HepG2 (cell line): Measurements from ENCODE around the gene WDR91. TPM values are rescaled to one million over a fixed set of nuclear protein-coding genes. Genes with fewer than 3 reads are reported as not detected.

Experiments used
- ATAC-seq: fragments of 200-7000 bp; cut with Tn5 transposase; 3 replicates; pipeline ENCODE4 v1.9.1; 2020; ENCODE audit warnings: mild to moderate bottlenecking, moderate library complexity
- BruUV-seq: library from RNA; stranded (reverse); fragments of 400-500 nt; replicated peaks from 2 replicates; lab custom pipeline; 2021; lab: Mats Ljungman, UMichigan
- CTCF ChIA-PET: fragments of 300-600 bp; formaldehyde crosslinking; extraction: SDS; loops from one replicate; lab custom pipeline; 2021; ENCODE audit warnings: low total read pairs, inconsistent platforms, low intra/inter-chr PET ratio; lab: Yijun Ruan, JAX
- POLR2A ChIA-PET: fragments of 350-600 bp; sonication (Branson Sonifier 250); formaldehyde crosslinking; loops from one replicate; lab custom pipeline; 2020; ENCODE audit warnings: antibody characterized with exemption, inconsistent platforms; lab: Yijun Ruan, JAX
- DNase-seq: peaks from one replicate; pipeline ENCODE4 v3.0.0-alpha.2; 2015; ENCODE audit warnings: low spot score
- FAIRE-seq: peaks from 3 replicates; lab custom pipeline; 2011; peaks lifted over from hg19 to GRCh38; lab: Jason Lieb, UNC
- H2AFZ ChIP-seq: one replicate; pipeline ENCODE4 v1.6.1; 2011; ENCODE audit warnings: low read length, inconsistent platforms
- H3K27ac ChIP-seq: fragments of 300-600 bp; 3 replicates; pipeline ENCODE4 v1.8.0; 2011; ENCODE audit warnings: mixed run types, mild to moderate bottlenecking, mixed read lengths, low read length, inconsistent platforms; ENCODE audit not compliant: insufficient read depth; ENCODE audit errors: extremely low read length
- H3K27me3 ChIP-seq, 2 experiments: fragments of 200-600 bp in 1 of 2; 2 replicates in 1 of 2; 3 replicates in 1 of 2; pipeline versions ENCODE4 v1.6.0 to v1.8.0; 2011; ENCODE audit warnings: low read length in 2 of 2, mild to moderate bottlenecking in 2 of 2, moderate library complexity in 2 of 2, inconsistent platforms in 1 of 2; ENCODE audit not compliant: insufficient read depth in 2 of 2, control insufficient read depth in 1 of 2
- H3K36me3 ChIP-seq, 2 experiments: fragments of 200-600 bp in 1 of 2; replicated peaks in 1 of 2; 2 replicates in 1 of 2; 3 replicates in 1 of 2; pipeline versions ENCODE4 v1.5.1 to v1.8.0; 2011; ENCODE audit warnings: low read length in 2 of 2, inconsistent platforms in 1 of 2; ENCODE audit not compliant: insufficient read depth in 2 of 2, control insufficient read depth in 1 of 2
- H3K4me1 ChIP-seq: 2 replicates; pipeline ENCODE4 v1.5.1; 2012; ENCODE audit warnings: low read length, inconsistent platforms; ENCODE audit not compliant: insufficient read depth
- H3K4me2 ChIP-seq: 2 replicates; pipeline ENCODE4 v1.6.0; 2011; ENCODE audit warnings: low read depth, low read length, inconsistent platforms
- H3K4me3 ChIP-seq, 3 experiments: fragments of 200-600 bp in 1 of 3; sonication (generic), shearing (Covaris generic) in 1 of 3; replicated peaks in 1 of 3; 2 replicates each; pipeline ENCODE4 v1.5.1; 2011 to 2016; ENCODE audit warnings: low read length in 3 of 3, inconsistent platforms in 2 of 3, low read depth in 2 of 3, mild to moderate bottlenecking in 2 of 3, control low read depth in 1 of 3, mixed read lengths in 1 of 3; ENCODE audit not compliant: insufficient read depth in 1 of 3
- H3K79me2 ChIP-seq: one replicate; pipeline ENCODE4 v1.6.1; 2011; ENCODE audit warnings: low read length, inconsistent platforms; ENCODE audit not compliant: insufficient read depth
- H3K9ac ChIP-seq: 2 replicates; pipeline ENCODE4 v1.6.0; 2011; ENCODE audit warnings: mild to moderate bottlenecking, low read depth, low read length, inconsistent platforms; ENCODE audit not compliant: insufficient read depth
- H3K9me3 ChIP-seq: 2 replicates; pipeline ENCODE4 v1.5.1; 2012; ENCODE audit warnings: mild to moderate bottlenecking, low read length
- H4K20me1 ChIP-seq: 2 replicates; pipeline ENCODE4 v1.6.0; 2011; ENCODE audit warnings: inconsistent platforms, mild to moderate bottlenecking, low read length, moderate library complexity; ENCODE audit not compliant: insufficient read depth
- CTCF ChIP-seq: sonication (generic); formaldehyde crosslinking; IDR thresholded peaks from 2 replicates; pipeline ENCODE4 v1.5.0; 2020; ENCODE audit warnings: mild to moderate bottlenecking, missing genetic modification reagents, moderate library complexity
- DNMT3B ChIP-seq: conservative IDR thresholded peaks from 2 replicates; pipeline ENCODE4 v1.6.1; 2016; ENCODE audit warnings: missing biosample characterization, control low read depth
- GMEB2 ChIP-seq: IDR thresholded peaks from 2 replicates; pipeline ENCODE4 v1.6.1; 2016; ENCODE audit warnings: missing biosample characterization, missing genetic modification reagents, low read depth
- KLF12 ChIP-seq: sonication (generic); formaldehyde crosslinking; IDR thresholded peaks from 2 replicates; pipeline ENCODE4 v1.4.0; 2020; ENCODE audit warnings: missing genetic modification reagents, borderline replicate concordance
- KLF6 ChIP-seq: IDR thresholded peaks from 2 replicates; pipeline ENCODE4 v1.8.0; 2016; ENCODE audit warnings: missing biosample characterization, missing genetic modification reagents
- PHF20 ChIP-seq: sonication (generic); formaldehyde crosslinking; IDR thresholded peaks from 2 replicates; pipeline ENCODE4 v1.5.0; 2020; ENCODE audit warnings: mild to moderate bottlenecking, missing genetic modification reagents
- PRDM15 ChIP-seq: sonication (generic); formaldehyde crosslinking; IDR thresholded peaks from 2 replicates; pipeline ENCODE4 v1.4.0; 2020; ENCODE audit warnings: missing genetic modification reagents
- SNAI1 ChIP-seq: sonication (generic); formaldehyde crosslinking; IDR thresholded peaks from 2 replicates; pipeline ENCODE4 v1.5.0; 2020; ENCODE audit warnings: mild to moderate bottlenecking, missing genetic modification reagents, borderline replicate concordance
- SUZ12 ChIP-seq: fragments of 150-350 bp; IDR thresholded peaks from 2 replicates; pipeline ENCODE4 v1.6.1; 2014; ENCODE audit warnings: low read depth, low read length
- XRCC5 ChIP-seq: fragments of 200-400 bp; formaldehyde crosslinking; optimal IDR thresholded peaks from 2 replicates; pipeline ENCODE3; 2017; ENCODE audit warnings: mild to moderate bottlenecking, low read length
- ZNF138 ChIP-seq: sonication (generic); formaldehyde crosslinking; IDR thresholded peaks from 2 replicates; pipeline ENCODE4 v1.5.0; 2020; ENCODE audit warnings: mild to moderate bottlenecking, low read depth, missing genetic modification reagents
- ZNF562 ChIP-seq: sonication (generic); formaldehyde crosslinking; IDR thresholded peaks from 2 replicates; pipeline ENCODE4 v1.8.0; 2022; ENCODE audit warnings: missing genetic modification reagents, borderline replicate concordance
- ZNF564 ChIP-seq: sonication (generic); formaldehyde crosslinking; IDR thresholded peaks from 2 replicates; pipeline ENCODE4 v1.8.1; 2023; ENCODE audit warnings: mild to moderate bottlenecking, missing genetic modification reagents
- ZNF615 ChIP-seq: sonication (generic); formaldehyde crosslinking; IDR thresholded peaks from 2 replicates; pipeline ENCODE4 v1.5.0; 2020; ENCODE audit warnings: mild to moderate bottlenecking, missing genetic modification reagents, borderline replicate concordance
- ZNF775 ChIP-seq: sonication (generic); formaldehyde crosslinking; IDR thresholded peaks from 2 replicates; pipeline ENCODE4 v1.4.0; 2020; ENCODE audit warnings: missing genetic modification reagents, mild to moderate bottlenecking, moderate library complexity, borderline replicate concordance
- WGBS: methylation state at CpG from one replicate; pipeline ENCODE4 v1.1.6; 2017; ENCODE audit warnings: low lambda C conversion rate; 5-methylcytosine and 5-hydroxymethylcytosine counted together
- in situ Hi-C: cut with HindIII; loops from 2 replicates; pipeline ENCODE4 v1.10.0; 2017; ENCODE audit warnings: low pct_unique_long_range_greater_than_20kb; ENCODE audit not compliant: extremely low pct_ligation_motif_present
- intact Hi-C: fragments of 100-400 bp; cut with micrococcal nuclease; formaldehyde crosslinking; loops from one replicate; pipeline ENCODE4 v1.10.0; 2022; ENCODE audit not compliant: unreplicated experiment
- polyA plus RNA-seq, 8 experiments: library from polyadenylated mRNA; depleted of rRNA in 3 of 8; stranded (reverse) in 7 of 8; unstranded in 1 of 8; fragments of >200 nt; fragmentation: Illumina TruSeq in 4 of 8; extraction: Trizol in 4 of 8; gene quantifications; 2 replicates each; pipeline versions ENCODE4 v1.2.1 to v1.2.3, GENCODE V29; 2011 to 2016; ENCODE audit warnings: low read depth in 4 of 8, missing spikeins in 1 of 8, mixed read lengths in 1 of 8; ENCODE audit not compliant: insufficient read depth in 1 of 8
- total RNA-seq, 5 experiments: library from RNA; depleted of rRNA; stranded (reverse); fragments of >200 nt; fragmentation: Illumina TruSeq; extraction: Trizol; gene quantifications; 2 replicates each; pipeline ENCODE4 v1.2.3, GENCODE V29; 2016; ENCODE audit warnings: low read depth in 1 of 5

Gene WDR91
- total and polyA plus RNA-seq, 2 of the 13 experiments (the other 11 are each of a cell fraction or from before 2014, with no cell fraction given) = 11.6 to 12.1 TPM

- BruUV-seq = no TSS peak
- H2AFZ ChIP-seq = no peak overlapping the region
- no peak for FAIRE-seq
- in situ Hi-C loops = no loop called here
- no peaks in the 10 kb centered on the region for H3K27me3 ChIP-seq
- peak; percentile 69 for ATAC-seq
- intact Hi-C loops = no loop called here
- peaks cover 31% of the 10 kb centered on the region for H3K4me1 ChIP-seq
- no peak for DNase-seq
- H3K9me3 ChIP-seq = no peaks in the 10 kb centered on the region
- H4K20me1 ChIP-seq = no peaks in the 10 kb centered on the region
- H3K9ac ChIP-seq = no peak overlapping the region
- no peak overlapping the region for H3K4me3 ChIP-seq
- POLR2A ChIA-PET = interaction anchor here (1.3 kb wide), 1 partner anchor 23 kb away, joined by 3 read pairs; no protein-coding TSS in a partner anchor
- no peak overlapping the region for H3K27ac ChIP-seq
- H3K4me2 ChIP-seq = no peak overlapping the region
- 76% methylated on average over 9 of the region's 13 CpGs for WGBS
- no peaks in the 10 kb centered on the region for H3K79me2 ChIP-seq
- no peaks in the 10 kb centered on the region for H3K36me3 ChIP-seq
- CTCF ChIA-PET = no interaction called here
- TF ChIP-seq PHF20 (CRISPR knock-in tag) = no peak
- no peak for TF ChIP-seq PRDM15 (CRISPR knock-in tag)
- TF ChIP-seq GMEB2 (CRISPR knock-in tag) = no peak
- TF ChIP-seq KLF6 (CRISPR knock-in tag) = peak; percentile 93
- no peak for TF ChIP-seq SUZ12
- TF ChIP-seq XRCC5 = peak; percentile 23
- no peak for TF ChIP-seq ZNF562
- TF ChIP-seq ZNF138 (CRISPR knock-in tag) = no peak
- TF ChIP-seq KLF12 (CRISPR knock-in tag) = peak; percentile 100
- TF ChIP-seq DNMT3B (CRISPR knock-in tag) = no peak
- no peak for TF ChIP-seq SNAI1 (CRISPR knock-in tag)
- TF ChIP-seq CTCF (CRISPR knock-in tag) = peak; percentile 55
- no peak for TF ChIP-seq ZNF615 (CRISPR knock-in tag)
- no peak for TF ChIP-seq ZNF775 (CRISPR knock-in tag)
- TF ChIP-seq ZNF564 (CRISPR knock-in tag) = no peak
Observed at GRCh38 chr7:135232720-135233119, 21.4 kb upstream of the WDR91 start.
